KMS-11 (cell line): ENCODE results near the gene GRK1.
"Not testable (repeated sequence)": the region's sequence is repeated elsewhere in the genome, so short reads cannot be mapped to it uniquely, and the experiment has no call there.

ENCODE experiments used
- H2AFZ ChIP-seq: fragments of 200-600 bp; sonication (generic); 2 replicates; pipeline ENCODE4 v1.6.1; 2016; ENCODE audit warnings: antibody characterized with exemption, mixed run types, low read depth
- H3K27ac ChIP-seq: fragments of 200-600 bp; sonication (generic); 2 replicates; pipeline ENCODE4 v1.6.1; 2016; ENCODE audit warnings: mild to moderate bottlenecking, mixed run types
- H3K27me3 ChIP-seq: fragments of 200-600 bp; sonication (generic); 2 replicates; pipeline ENCODE4 v1.6.1; 2017; ENCODE audit warnings: mild to moderate bottlenecking, low read depth, mixed run types, moderate library complexity; ENCODE audit not compliant: insufficient read depth
- H3K36me3 ChIP-seq: fragments of 200-600 bp; sonication (generic); 2 replicates; pipeline ENCODE4 v1.6.1; 2017; ENCODE audit warnings: mild to moderate bottlenecking, mixed run types; ENCODE audit not compliant: insufficient read depth
- H3K4me1 ChIP-seq: fragments of 200-600 bp; sonication (generic); 2 replicates; pipeline ENCODE4 v1.6.1; 2016; ENCODE audit warnings: mild to moderate bottlenecking, low read depth, mixed run types; ENCODE audit not compliant: poor library complexity, severe bottlenecking
- H3K4me2 ChIP-seq: fragments of 200-600 bp; sonication (generic); 2 replicates; pipeline ENCODE4 v1.7.0; 2016; ENCODE audit warnings: mild to moderate bottlenecking, mixed run types
- H3K4me3 ChIP-seq: fragments of 200-600 bp; sonication (generic); IDR thresholded peaks from 2 replicates; pipeline ENCODE4 v1.6.1; 2017; ENCODE audit warnings: low read depth, low read length, mixed read lengths; ENCODE audit not compliant: insufficient read depth
- H3K79me2 ChIP-seq: fragments of 200-600 bp; sonication (generic); 2 replicates; pipeline ENCODE4 v1.6.1; 2016; ENCODE audit warnings: low read depth, mixed run types; ENCODE audit not compliant: insufficient read depth
- H3K9ac ChIP-seq: fragments of 200-600 bp; sonication (generic); 2 replicates; pipeline ENCODE4 v1.6.1; 2016; ENCODE audit warnings: mild to moderate bottlenecking, mixed run types
- H4K20me1 ChIP-seq: fragments of 200-600 bp; sonication (generic); 2 replicates; pipeline ENCODE4 v1.6.1; 2016; ENCODE audit warnings: mild to moderate bottlenecking, mixed run types; ENCODE audit not compliant: insufficient read depth
- CTCF ChIP-seq: fragments of 200-600 bp; sonication (generic); conservative IDR thresholded peaks from 2 replicates; pipeline ENCODE4 v1.6.1; 2017; ENCODE audit warnings: low read depth, mild to moderate bottlenecking, antibody characterized with exemption, low read length, moderate library complexity, mixed read lengths

GRK1 gene

GRCh38 chr13:113624235-113624587, 42.8 kb upstream of the GRK1 start:
- no peak overlapping the region for H3K4me2 ChIP-seq
- no peaks in the 10 kb centered on the region for H4K20me1 ChIP-seq
- H3K79me2 ChIP-seq = 0 out of 2 replicates have a peak, but pooled peaks cover 13% of the 10 kb centered on the region
- no peaks in the 10 kb centered on the region for H3K4me1 ChIP-seq
- no peak overlapping the region for H3K4me3 ChIP-seq
- no peak for TF ChIP-seq CTCF
- H3K36me3 ChIP-seq = no peaks in the 10 kb centered on the region
- no peak overlapping the region for H3K27ac ChIP-seq
- H3K27me3 ChIP-seq = no peaks in the 10 kb centered on the region
- H3K9ac ChIP-seq = no peak overlapping the region
- no peak overlapping the region for H2AFZ ChIP-seq

GRCh38 chr13:113624640-113625304, 42.2 kb upstream of the GRK1 start:
- not testable (repeated sequence) for H2AFZ ChIP-seq, H3K4me3 ChIP-seq, H3K27ac ChIP-seq, H4K20me1 ChIP-seq, H3K36me3 ChIP-seq, H3K4me2 ChIP-seq, H3K9ac ChIP-seq, H3K4me1 ChIP-seq, H3K27me3 ChIP-seq
- H3K79me2 ChIP-seq = peaks cover 18% of the 10 kb centered on the region; the same call in 1 of the 2 replicates

- H3K36me3 ChIP-seq = no peaks in the 10 kb centered on the region
- H3K4me3 ChIP-seq = no peak overlapping the region
- H4K20me1 ChIP-seq = no peaks in the 10 kb centered on the region
- no peaks in the 10 kb centered on the region for H3K4me1 ChIP-seq
- no peak overlapping the region for H3K4me2 ChIP-seq
- H2AFZ ChIP-seq = no peak overlapping the region
- H3K9ac ChIP-seq = no peak overlapping the region
- TF ChIP-seq CTCF = no peak
- H3K27me3 ChIP-seq = no peaks in the 10 kb centered on the region
- peaks cover 10% of the 10 kb centered on the region; the same call in 1 of the 2 replicates for H3K79me2 ChIP-seq
- no peak overlapping the region for H3K27ac ChIP-seq
Measured at GRCh38 chr13:113625965-113626721, 40.9 kb upstream of the GRK1 start.

GRCh38 chr13:113627136-113627535, 39.9 kb upstream of the GRK1 start:
- H3K27me3 ChIP-seq = no peaks in the 10 kb centered on the region
- no peak overlapping the region for H2AFZ ChIP-seq
- H3K36me3 ChIP-seq = no peaks in the 10 kb centered on the region
- H3K4me1 ChIP-seq = no peaks in the 10 kb centered on the region
- H4K20me1 ChIP-seq = no peaks in the 10 kb centered on the region
- H3K79me2 ChIP-seq = peaks cover 10% of the 10 kb centered on the region; the same call in 1 of the 2 replicates
- no peak overlapping the region for H3K27ac ChIP-seq
- H3K4me3 ChIP-seq = no peak overlapping the region
- TF ChIP-seq CTCF = no peak
- H3K4me2 ChIP-seq = no peak overlapping the region
- no peak overlapping the region for H3K9ac ChIP-seq
